HG02763 (cell line): ENCODE measurements around the gene NUDT16L1.
A peak's percentile ranks its signal among the peaks of the same experiment; 100 is the strongest.
"Not testable (repeated sequence)": the region's sequence is repeated elsewhere in the genome, so short reads cannot be mapped to it uniquely, and the experiment has no call there.

ENCODE experiments used
- ATAC-seq: cut with Tn5 transposase; IDR thresholded peaks from one replicate; pipeline ENCODE4 v1.9.1; 2021; ENCODE audit warnings: mild to moderate bottlenecking, moderate library complexity; ENCODE audit not compliant: unreplicated experiment

Gene NUDT16L1

GRCh38 chr16:4713663-4714501, 20.5 kb downstream of the NUDT16L1 start:
- ATAC-seq: no peak

- ATAC-seq: no peak
Measured at GRCh38 chr16:4714996-4715395, 21.6 kb downstream of the NUDT16L1 start.

GRCh38 chr16:4718466-4718865, 25.1 kb downstream of the NUDT16L1 start:
- ATAC-seq: no peak

- ATAC-seq: no peak
Measured at GRCh38 chr16:4723071-4723767, 29.9 kb downstream of the NUDT16L1 start.

- ATAC-seq: no peak
Measured at GRCh38 chr16:4724661-4725270, 31.4 kb downstream of the NUDT16L1 start.

GRCh38 chr16:4726616-4727015, 33.3 kb downstream of the NUDT16L1 start:
- no peak for ATAC-seq

GRCh38 chr16:4728676-4729075, 35.3 kb downstream of the NUDT16L1 start:
- no peak for ATAC-seq

GRCh38 chr16:4729876-4730275, 36.5 kb downstream of the NUDT16L1 start:
- ATAC-seq: no peak

GRCh38 chr16:4733211-4733742, 39.9 kb downstream of the NUDT16L1 start:
- ATAC-seq: no peak

- peak; percentile 1 for ATAC-seq
Measured at GRCh38 chr16:4733747-4734062, 40.3 kb downstream of the NUDT16L1 start.

- peak; percentile 76 for ATAC-seq
Measured at GRCh38 chr16:4734063-4734729, 40.8 kb downstream of the NUDT16L1 start, which contains the start of the genes ANKS3 and DNAAF8. Gene ANKS3, minus strand, starts transcription at chr16:4734271. Its CDS starts 4,122 bp downstream, at chr16:4730149. Gene DNAAF8, plus strand, starts transcription at chr16:4734537. Its CDS starts 1,978 bp downstream, at chr16:4736515.

GRCh38 chr16:4734730-4735535, 41.6 kb downstream of the NUDT16L1 start:
- ATAC-seq: peak; percentile 49

GRCh38 chr16:4736546-4736945, 43.2 kb downstream of the NUDT16L1 start:
- no peak for ATAC-seq

- ATAC-seq: no peak
Measured at GRCh38 chr16:4737545-4737944, 44.2 kb downstream of the NUDT16L1 start.

GRCh38 chr16:4738370-4738769, 45.0 kb downstream of the NUDT16L1 start:
- ATAC-seq: not testable (repeated sequence)

GRCh38 chr16:4743226-4743878, 50.0 kb downstream of the NUDT16L1 start:
- no peak for ATAC-seq

- no peak for ATAC-seq
Measured at GRCh38 chr16:4744555-4745273, 51.4 kb downstream of the NUDT16L1 start.

- ATAC-seq: no peak
Measured at GRCh38 chr16:4745274-4745569, 51.9 kb downstream of the NUDT16L1 start.
